BE2C (cell line): ENCODE results near the gene PMF1.

Experiments used
- DNase-seq: peaks from one replicate; pipeline ENCODE4 v3.0.0-alpha.2; 2020
- H3K27me3 ChIP-seq: fragments of 250-450 bp; sonication (Bioruptor Pico); 2 replicates; pipeline ENCODE4 v1.5.1; 2020; ENCODE audit warnings: mild to moderate bottlenecking
- H3K36me3 ChIP-seq: fragments of 250-450 bp; sonication (Bioruptor Pico); 2 replicates; pipeline ENCODE4 v1.5.1; 2020; ENCODE audit warnings: mild to moderate bottlenecking
- H3K4me1 ChIP-seq: fragments of 250-450 bp; sonication (Bioruptor Pico); 2 replicates; pipeline ENCODE4 v1.5.1; 2020
- H3K4me3 ChIP-seq: 2 replicates; pipeline ENCODE4 v1.5.1; 2011; ENCODE audit warnings: low read depth, low read length
- H3K9me3 ChIP-seq: fragments of 250-450 bp; sonication (Bioruptor Pico); 2 replicates; pipeline ENCODE4 v1.5.1; 2020
- CTCF ChIP-seq: IDR thresholded peaks from 2 replicates; pipeline ENCODE4 v1.5.1; 2012; ENCODE audit warnings: mild to moderate bottlenecking, low read depth, low read length

PMF1 gene

DNA sequence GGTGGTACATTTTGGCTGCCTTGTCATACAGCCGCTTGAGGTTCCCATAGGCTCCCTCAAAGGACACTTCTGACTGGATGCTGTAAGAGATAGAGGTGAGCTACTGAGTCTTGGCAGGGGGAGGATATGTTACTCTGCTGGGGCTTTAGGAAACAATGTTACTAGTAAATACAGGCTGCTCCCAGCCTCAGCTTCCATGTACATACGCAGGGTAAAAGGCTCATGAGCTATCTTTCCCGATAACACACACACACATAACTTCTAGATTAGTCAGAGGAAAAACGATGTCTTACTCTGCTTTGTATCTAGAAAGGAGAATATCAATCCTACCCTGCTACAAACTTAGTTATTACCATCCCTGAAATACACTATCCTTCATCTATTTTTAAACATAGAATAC is 55.5 kb downstream of the PMF1 start:
- no peak overlapping the region for H3K4me3 ChIP-seq
- DNase-seq: no peak
- H3K9me3 ChIP-seq: no peaks in the 10 kb centered on the region
- no peaks in the 10 kb centered on the region for H3K4me1 ChIP-seq
- H3K36me3 ChIP-seq: peaks cover 96% of the 10 kb centered on the region
- no peak for TF ChIP-seq CTCF
- H3K27me3 ChIP-seq: no peaks in the 10 kb centered on the region

- Histone ChIP-seq H3K4me1 (no peaks in the 10 kb centered on the region), H3K9me3 (no peaks in the 10 kb centered on the region), H3K4me3 (no peak overlapping the region), H3K36me3 (peaks cover 97% of the 10 kb centered on the region), H3K27me3 (no peaks in the 10 kb centered on the region)
- TF ChIP-seq CTCF: no peak
- no peak for DNase-seq
Observed at GRCh38 chr1:156270314-156270713, 57.5 kb downstream of the PMF1 start.

- Histone ChIP-seq H3K27me3 (no peaks in the 10 kb centered on the region), H3K9me3 (no peaks in the 10 kb centered on the region), H3K36me3 (peaks cover 95% of the 10 kb centered on the region), H3K4me3 (no peak overlapping the region), H3K4me1 (peaks cover 5% of the 10 kb centered on the region; the same call in 1 of the 2 replicates)
- TF ChIP-seq CTCF: no peak
- DNase-seq: no peak
Observed at GRCh38 chr1:156276532-156276931, 63.7 kb downstream of the PMF1 start.

GRCh38 chr1:156276966-156277381 is 64.2 kb downstream of the PMF1 start:
- H3K4me1 ChIP-seq: peaks cover 5% of the 10 kb centered on the region; the same call in 1 of the 2 replicates
- no peaks in the 10 kb centered on the region for H3K27me3 ChIP-seq
- peaks cover 91% of the 10 kb centered on the region for H3K36me3 ChIP-seq

DNA sequence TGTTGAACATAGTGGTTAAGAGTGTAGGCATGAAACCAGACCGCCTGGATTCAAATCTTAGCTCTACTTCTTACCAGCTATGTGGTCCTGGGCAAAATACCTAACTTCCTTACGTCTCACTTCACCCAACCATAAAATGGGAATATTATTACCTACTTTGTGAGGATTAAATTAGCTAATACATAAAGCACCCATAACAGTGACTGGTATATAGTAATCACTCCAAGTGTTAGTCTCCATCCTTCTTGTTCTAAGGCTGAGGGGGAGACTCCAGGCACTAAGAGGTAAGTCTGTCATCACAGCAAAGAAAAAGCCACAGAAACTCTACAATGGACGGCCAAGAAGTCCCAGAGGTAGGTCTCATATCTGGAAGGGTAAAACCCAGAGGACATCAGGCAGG is 67.0 kb downstream of the PMF1 start:
- Histone ChIP-seq H3K36me3 (peaks cover 62% of the 10 kb centered on the region), H3K27me3 (no peaks in the 10 kb centered on the region), H3K4me3 (no peak overlapping the region), H3K4me1 (peaks cover 5% of the 10 kb centered on the region; the same call in 1 of the 2 replicates), H3K9me3 (no peaks in the 10 kb centered on the region)
- no peak for DNase-seq
- TF ChIP-seq CTCF: no peak

More at GRCh38 chr1:156276966-156277381, 64.2 kb downstream of the PMF1 start:
- no peak for DNase-seq
- no peak for TF ChIP-seq CTCF
- Histone ChIP-seq H3K4me3 (no peak overlapping the region), H3K9me3 (no peaks in the 10 kb centered on the region)

- H3K9me3 ChIP-seq: no peaks in the 10 kb centered on the region
- H3K27me3 ChIP-seq: no peaks in the 10 kb centered on the region
- peak; percentile 71 for DNase-seq
- peak overlapping the region; percentile 73 for H3K4me3 ChIP-seq
- H3K36me3 ChIP-seq: peaks cover 49% of the 10 kb centered on the region
- TF ChIP-seq CTCF: 0 out of 2 replicates have a peak, but pooled peaks have one; percentile 12
- H3K4me1 ChIP-seq: peaks cover 5% of the 10 kb centered on the region; the same call in 1 of the 2 replicates
Observed at GRCh38 chr1:156281281-156281680, 68.5 kb downstream of the PMF1 start.
